ENCODE data around the gene RPRD1B.

The RPRD1B gene

DNA sequence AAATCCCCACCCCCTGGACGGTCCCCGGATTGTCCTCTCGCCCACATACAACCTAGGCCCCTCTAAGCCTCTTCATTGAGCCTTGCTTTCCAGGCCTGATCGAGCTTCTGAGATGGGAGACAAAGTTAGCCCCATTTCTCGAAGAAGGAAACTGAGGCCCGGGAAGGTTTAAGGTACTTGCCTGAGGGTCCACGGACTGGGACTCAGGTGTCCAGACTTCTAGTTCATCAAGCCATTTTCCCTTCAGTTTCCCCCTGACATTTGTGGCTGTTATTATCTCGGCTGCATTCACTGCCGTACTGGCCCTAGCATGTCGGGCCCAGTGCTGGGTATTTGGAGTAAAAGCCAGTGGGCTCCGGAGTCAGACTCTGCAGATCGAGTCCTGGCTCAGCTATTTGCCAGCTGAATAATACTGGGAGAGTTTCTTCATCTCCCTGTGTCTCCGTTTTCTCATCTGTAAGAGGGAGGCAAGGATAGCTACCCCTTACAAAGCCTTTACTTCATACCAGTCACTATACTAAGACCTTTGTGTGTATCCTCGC is 633 bp downstream of the RPRD1B start:
- no peak for DNase-seq (ENCODE audit: insufficient read length, low spot score)
- no peak for FAIRE-seq

DNA sequence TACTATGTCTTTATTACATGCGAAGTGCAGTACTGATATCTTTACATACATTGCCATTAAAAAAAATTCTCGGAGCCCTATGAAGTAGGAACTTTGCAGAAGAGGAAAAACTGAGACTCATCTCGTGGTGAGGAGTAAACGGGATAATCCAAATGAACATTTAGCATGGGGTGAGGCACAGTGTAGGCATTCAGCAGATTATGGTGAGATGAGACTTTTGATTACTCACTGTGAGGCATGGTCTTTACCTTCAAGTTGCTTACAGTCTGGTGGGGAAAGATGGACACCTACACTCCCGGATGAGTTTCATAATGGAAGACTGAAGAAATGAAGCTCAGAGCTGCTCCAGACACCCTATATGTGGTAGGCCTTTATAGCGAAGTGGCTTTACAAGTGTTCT is 1.4 kb downstream of the RPRD1B start:
- peak; percentile 20 for FAIRE-seq
- DNase-seq (ENCODE audit: insufficient read length, low spot score), result no peak

DNA sequence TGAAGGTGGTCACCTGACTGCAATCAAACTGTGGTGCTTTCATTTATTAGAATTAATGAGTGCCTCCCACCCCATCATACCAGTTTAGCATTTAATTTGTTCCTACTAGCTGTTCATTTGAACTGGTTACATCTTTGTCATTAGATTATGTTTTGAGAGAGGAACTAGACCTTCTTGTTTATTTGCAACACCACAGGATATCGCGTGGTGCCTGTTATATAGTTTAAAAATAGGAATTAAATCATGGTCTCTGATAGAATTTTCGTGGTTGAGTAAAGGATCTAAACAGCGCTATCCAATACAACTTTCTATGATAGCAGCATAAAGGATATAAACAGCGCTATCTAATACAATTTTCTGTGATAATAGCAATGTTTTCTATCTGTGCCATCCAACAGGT is 2.8 kb downstream of the RPRD1B start:
- DNase-seq (ENCODE audit: insufficient read length, low spot score), result no peak
- FAIRE-seq, result no peak

DNA sequence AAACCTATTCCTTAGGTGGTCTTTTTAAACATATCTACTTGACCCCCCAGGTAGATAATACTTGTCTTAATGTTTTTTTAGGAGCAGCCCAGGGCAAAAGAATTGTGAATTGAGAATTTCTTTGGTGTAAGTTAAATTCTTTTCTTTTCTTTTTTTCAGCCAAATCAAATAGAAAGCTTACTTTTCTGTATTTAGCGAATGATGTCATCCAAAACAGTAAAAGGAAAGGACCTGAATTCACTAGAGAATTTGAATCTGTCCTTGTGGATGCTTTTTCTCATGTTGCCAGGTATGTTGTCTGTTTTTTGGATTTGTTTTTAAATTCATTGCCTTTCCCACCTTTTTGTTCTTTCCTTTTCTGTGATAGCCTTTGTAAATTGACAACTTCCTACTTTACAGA is 6.7 kb downstream of the RPRD1B start:
- DNase-seq (ENCODE audit: insufficient read length, low spot score) (no peak), FAIRE-seq (no peak)

DNA sequence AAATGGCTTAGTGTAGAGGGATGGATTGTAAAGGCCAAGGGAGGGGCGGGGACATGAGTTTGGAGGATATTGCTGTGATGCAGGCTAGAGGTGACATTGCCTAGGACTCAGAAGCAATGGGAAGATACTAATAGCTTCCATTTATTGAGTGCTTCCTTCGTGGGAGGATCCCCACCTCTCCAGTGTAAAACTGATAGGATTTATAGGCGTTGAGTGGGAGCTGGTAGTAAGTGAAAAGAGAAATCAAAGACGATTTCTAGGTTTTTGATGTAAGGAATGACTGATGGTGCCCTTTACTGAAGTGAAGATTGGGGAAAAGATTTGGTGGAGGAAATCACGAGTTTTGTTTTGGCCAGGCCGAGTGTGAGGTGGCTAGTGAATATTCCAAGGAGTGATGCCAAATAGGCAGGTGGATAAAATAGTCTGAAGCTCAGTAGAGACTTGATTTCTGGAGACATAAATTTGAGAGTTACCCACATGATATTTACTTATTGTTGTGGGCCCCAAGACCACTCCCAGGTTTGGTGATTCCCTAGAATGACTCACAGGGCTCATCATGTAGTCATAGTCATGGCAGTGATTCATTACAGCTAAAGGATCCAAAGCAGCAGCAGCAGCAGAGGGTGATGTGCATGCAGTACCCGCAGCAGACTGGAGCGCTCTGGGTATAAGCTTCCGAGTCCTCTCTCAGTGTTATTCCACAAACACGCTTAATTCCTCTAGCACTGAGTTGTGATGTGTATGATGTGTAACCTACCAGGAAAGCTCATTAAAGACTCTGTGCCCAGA is 10.2 kb downstream of the RPRD1B start:
- peak; percentile 90 for FAIRE-seq
- peak; percentile 90 for DNase-seq (ENCODE audit: insufficient read length, low spot score)

DNA sequence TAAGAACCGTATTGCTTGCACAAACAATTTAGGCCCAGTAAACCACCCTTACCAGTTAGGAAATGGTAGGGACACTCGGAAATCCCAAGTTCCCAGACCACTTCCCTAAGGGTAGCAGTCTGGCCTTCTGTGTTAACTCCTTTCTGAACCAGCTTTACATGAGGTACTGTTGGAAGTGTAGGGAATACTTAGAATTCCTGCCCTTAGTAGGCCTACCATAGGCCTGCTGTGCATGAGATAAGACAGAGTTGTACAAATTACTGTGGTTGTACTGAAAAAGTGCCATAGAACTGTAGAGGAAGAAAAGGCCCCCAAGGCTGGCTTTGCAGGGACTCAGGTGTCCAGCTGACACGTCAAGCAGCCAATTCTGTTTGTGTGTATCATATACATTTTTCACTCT is 11.1 kb downstream of the RPRD1B start:
- DNase-seq (ENCODE audit: insufficient read length, low spot score) (no peak), FAIRE-seq (no peak)

DNA sequence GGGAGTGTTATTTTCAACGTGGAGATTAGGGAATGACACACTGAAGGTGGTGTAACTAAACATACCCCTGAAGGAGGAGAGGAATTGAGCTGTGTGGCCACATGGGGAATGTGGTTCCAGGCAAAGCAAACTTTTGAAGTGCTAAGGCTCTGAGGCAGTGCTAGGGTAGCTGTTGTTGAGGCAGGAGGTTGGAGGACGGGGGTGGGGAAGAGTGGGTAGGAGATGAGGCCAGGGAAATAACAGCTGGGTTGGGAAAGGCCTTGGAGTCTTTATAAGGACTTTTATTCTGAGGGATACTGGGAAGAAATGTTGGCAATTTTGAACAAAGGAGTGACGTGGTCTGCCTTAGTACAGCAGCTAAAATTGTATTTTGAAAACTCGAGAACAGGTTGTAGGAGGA is 13.0 kb downstream of the RPRD1B start:
- no peak for FAIRE-seq
- no peak for DNase-seq (ENCODE audit: insufficient read length, low spot score)

DNA sequence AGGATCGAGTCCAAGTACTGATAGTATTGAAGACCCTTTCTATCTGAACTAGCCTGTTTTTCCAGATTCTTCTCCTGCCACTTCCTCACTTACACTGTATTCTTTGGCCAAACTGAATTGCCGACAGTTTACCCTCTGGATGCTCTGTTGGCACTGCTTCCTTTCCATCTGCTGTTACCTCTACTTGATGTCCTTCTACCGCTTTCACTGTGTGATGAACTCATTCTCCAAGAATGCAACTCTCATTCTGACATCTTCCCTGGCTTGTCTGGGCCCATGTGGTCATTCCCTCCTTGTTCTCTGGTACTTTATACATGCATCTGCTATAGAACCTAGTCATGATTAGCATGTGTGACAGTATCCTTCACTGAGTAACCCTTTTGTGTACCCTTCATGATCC is 16.3 kb downstream of the RPRD1B start:
- FAIRE-seq (peak; percentile 98), DNase-seq (ENCODE audit: insufficient read length, low spot score) (peak; percentile 84)

DNA sequence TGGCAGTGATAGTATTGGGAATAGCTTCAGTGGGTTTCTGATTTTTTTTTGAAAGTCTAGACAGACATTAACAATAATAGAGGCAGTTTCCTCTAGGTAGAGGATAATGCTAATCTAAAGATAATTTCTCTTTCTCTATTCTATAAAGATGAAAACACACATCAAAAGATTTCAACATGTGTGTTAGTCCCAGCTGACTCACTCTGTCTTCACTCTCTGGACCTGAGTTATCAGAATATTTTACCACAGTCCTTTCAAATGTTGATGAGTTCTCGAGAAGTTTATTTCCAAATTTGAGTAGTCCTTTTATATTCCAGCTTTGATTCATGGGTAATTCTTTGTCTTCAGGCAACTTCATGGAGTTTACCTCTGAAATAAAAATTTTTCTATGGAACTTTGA is 17.1 kb downstream of the RPRD1B start:
- DNase-seq (ENCODE audit: insufficient read length, low spot score) (no peak), FAIRE-seq (no peak)

DNA sequence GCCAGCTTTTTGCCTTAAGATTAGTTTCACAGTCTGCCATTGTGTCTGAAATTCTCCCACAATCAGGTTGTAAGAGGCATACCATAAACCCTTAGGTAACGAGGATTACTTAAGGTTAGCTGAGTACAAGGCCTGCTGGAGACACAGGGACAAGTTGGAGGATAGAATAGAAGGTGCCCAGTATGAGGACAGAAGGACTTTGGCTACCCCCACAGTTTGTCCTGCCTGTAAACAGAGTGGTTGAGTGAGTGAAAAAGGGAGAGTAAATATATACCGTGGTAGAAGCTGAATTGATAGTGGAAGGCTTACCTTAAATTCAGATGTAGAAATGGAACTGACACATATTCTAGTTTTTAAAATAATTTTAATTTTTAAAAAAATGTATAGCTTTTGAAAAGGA is 19.3 kb downstream of the RPRD1B start:
- DNase-seq (ENCODE audit: insufficient read length, low spot score), result no peak
- FAIRE-seq, result peak; percentile 59

DNA sequence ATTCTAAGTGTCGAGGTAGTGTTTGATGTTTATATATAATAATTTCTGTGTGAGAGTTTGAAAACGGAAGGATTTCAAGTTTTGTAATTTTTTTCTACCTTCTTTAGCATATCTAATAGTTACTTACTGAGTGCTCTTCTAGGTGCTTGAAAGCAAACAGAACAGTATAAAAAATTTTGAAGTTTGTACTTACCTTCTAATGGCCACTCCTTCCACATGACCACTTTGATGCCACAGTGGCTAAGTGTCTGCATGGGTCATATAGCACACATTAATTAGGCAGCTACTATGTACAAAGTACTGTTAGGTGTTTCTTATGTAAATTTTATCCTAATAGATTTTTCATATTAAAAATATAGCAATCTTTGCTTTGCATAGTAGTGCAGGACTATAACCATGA is 21.1 kb downstream of the RPRD1B start:
- DNase-seq (ENCODE audit: insufficient read length, low spot score) (no peak), FAIRE-seq (no peak)

DNA sequence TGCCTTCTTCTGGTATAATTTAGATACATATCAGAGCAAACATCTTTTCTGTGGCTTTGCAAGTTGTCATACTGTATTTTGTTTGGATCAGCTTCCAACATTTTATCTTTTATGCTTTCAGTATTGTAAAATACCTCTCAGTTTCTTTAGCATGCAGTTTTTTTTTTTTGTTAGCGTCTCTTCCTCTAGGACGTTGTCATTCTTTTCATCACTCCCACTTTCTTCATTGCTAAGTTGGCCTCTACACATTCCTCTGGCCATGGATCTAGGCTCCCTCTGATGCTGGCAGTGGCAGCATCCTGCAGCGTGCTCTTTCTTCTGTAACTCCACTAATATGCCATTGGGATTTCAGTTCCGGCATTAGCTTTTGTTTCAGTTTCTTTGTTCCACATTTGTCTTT is 21.7 kb downstream of the RPRD1B start:
- DNase-seq (ENCODE audit: insufficient read length, low spot score) (no peak), FAIRE-seq (no peak)

DNA sequence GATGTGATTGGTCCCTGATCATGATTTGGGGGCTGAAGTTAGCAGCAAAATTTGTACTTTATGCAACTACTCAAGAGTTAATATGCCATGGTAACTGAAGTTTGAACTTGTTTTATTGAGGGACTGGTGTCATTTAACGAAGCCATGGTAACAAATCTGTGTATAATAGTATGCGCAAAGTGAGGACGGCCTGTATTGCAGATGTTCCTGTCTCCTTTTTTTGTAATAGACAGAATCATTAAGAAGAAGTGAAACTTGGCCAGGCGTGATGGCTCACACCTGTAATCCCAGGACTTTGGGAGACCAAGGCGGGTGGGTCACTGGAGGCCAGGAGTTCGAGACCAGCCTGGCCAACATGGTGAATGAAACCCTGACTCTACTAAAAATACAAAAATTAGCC is 22.3 kb downstream of the RPRD1B start:
- no peak for FAIRE-seq
- DNase-seq (ENCODE audit: insufficient read length, low spot score), result no peak

DNA sequence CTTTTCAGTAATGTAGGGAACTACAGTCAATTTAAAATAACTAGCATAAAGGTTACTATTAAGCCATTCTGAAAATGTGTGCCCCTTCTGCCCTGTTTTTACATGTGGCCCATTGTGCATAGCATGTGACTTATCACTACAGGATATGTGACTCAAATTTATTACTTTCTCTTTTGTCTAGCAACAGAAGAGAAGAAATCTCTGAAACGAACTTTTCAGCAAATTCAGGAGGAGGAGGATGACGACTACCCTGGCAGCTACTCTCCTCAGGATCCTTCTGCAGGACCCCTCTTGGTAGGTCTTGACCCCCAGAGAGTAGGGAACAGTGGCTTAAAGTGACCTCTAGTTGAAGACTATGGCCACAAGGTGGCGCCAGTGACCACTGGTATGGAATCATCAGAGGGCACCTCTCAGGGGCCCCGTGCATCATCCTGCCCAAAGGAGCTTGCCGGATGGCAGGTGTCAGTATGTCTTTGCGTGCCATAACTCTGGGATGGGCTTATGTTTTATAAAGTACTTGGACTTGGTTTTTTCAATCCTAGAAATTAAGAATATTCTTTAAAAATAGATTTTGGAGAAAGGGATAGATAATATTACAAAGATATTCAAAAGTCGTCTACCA is 23.9 kb downstream of the RPRD1B start:
- FAIRE-seq (peak; percentile 93), DNase-seq (ENCODE audit: insufficient read length, low spot score) (peak; percentile 92)

DNA sequence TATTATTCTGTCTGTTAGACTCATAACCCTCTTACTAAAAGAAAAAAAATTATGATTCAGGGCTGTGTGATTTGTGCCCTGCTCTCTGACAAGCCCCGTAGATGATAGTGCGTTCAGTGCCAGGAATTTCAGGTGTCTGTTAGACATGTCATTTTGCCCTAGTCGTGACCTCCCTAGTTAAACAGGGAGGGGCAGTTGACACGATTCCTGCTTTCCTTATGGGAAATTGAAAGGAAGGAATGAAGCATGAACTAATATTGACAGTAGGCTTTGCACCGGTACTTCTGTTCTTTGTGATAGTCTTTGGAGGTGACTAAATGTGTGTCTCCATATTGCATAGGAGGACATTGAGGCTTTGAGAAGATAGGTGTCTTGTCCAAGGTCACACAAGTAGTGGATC is 26.3 kb downstream of the RPRD1B start:
- FAIRE-seq (no peak), DNase-seq (ENCODE audit: insufficient read length, low spot score) (no peak)

DNA sequence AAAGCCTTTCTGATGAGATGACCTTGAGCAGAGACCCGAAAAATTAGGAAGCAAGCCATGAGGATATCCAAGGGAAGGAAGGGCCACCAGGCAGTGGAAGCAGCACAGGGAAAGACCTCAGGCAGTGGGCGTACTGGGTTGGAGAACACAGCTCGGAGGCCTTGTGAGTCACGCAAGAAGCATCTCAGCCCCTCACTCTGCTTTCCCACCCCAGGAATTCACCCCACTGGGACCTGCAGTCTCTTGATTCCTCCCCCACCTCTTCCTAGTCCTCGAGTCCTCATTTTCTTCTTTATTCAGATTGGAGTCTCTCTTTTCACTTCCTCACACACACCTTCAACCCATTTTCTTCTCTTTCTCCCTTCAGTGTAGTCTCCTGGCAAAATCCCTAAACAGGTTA is 27.0 kb downstream of the RPRD1B start:
- DNase-seq (ENCODE audit: insufficient read length, low spot score) (peak; percentile 35), FAIRE-seq (peak; percentile 87)

DNA sequence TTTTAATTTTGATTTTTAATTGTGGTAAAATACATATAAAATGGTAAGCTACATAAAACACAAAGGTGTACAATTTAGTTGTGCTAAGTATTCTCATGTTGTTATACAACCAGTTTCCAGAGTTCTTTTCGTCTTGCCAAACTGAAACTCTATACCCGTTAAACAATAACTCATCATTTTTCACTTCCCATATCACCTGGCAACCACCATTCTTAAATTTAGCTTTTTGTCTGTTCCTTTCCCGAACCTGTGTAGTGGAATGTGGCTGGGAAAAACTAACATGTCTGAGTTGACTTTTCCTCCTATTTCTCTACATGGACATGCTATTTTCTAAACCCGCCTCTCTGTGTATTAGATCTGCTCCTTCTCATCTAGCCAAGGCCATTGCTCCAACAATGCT is 27.6 kb downstream of the RPRD1B start:
- FAIRE-seq (no peak), DNase-seq (ENCODE audit: insufficient read length, low spot score) (no peak)

DNA sequence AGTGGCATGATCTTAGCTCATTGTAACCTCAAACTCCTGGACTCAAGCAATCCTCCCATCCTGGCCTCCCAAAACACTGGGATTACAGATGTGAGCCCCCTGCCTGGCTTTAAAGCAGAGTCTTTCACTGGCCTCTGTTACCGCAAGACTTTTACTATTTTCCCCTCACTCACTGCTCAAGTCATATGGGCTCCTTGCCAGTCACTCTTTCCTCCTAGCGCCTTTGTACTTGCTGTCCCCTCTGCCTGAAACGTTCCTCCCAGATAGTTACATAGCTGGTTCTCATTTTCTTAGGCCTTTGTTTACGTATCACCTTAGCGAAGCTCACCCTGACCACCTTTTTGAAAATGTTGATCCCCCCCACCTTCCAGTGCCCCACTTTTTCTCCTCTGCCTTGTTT is 29.3 kb downstream of the RPRD1B start:
- FAIRE-seq (no peak), DNase-seq (ENCODE audit: insufficient read length, low spot score) (no peak)

DNA sequence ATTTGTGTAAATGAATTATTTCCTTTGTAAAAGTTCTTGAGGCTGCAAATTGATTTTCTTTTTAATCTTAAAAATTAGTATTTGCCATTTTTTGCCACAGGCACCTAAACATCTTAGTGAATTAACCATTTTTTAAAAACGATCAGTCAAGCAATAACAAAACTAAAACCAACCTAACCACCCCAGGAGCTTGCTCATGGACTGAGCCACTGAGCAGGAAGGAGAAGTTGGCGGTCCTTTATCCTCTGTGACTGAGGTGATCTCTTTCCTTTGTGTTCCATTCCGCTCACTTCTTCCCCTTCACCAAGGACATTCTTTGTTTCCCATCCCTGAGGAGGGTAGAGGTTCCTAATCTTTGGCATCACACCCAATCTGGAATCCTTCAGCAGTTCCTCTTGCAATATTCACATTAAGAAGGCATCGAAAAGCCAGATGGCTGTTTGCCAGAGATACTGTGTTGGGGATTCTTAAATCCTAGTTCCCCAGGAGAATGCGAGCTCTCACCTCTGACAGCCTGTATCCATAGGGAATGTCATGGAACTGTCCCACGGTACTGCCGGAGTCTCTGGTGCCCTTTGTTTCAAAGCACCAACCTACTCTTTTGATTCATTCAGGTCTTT is 30.5 kb downstream of the RPRD1B start:
- FAIRE-seq (no peak), DNase-seq (ENCODE audit: insufficient read length, low spot score) (no peak)

DNA sequence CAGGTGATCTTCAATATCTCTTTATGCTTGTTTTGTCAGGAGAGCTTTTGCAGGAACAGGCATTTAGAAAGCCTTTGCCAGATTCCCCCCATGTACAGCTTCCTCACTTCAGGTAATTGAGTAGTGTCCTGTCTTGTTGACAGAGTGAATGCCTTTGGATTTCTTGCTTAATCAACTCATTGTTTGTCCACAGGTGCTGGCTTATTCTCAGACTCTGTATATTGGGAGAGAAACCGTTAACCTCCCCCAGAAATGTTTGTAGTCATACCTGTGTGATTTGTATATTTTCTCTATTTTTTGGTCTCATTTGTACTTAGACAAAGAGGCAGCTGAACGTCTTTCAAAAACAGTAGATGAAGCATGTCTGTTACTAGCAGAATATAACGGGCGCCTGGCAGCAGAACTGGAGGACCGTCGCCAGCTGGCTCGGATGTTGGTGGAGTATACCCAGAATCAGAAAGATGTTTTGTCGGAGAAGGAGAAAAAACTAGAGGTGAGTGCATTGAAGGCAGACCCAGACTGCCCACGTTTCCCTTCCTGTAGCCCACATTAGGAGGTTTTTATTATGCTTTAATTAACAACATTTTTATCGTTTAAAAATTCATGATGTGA is 32.3 kb downstream of the RPRD1B start:
- FAIRE-seq (no peak), DNase-seq (ENCODE audit: insufficient read length, low spot score) (no peak)

DNA sequence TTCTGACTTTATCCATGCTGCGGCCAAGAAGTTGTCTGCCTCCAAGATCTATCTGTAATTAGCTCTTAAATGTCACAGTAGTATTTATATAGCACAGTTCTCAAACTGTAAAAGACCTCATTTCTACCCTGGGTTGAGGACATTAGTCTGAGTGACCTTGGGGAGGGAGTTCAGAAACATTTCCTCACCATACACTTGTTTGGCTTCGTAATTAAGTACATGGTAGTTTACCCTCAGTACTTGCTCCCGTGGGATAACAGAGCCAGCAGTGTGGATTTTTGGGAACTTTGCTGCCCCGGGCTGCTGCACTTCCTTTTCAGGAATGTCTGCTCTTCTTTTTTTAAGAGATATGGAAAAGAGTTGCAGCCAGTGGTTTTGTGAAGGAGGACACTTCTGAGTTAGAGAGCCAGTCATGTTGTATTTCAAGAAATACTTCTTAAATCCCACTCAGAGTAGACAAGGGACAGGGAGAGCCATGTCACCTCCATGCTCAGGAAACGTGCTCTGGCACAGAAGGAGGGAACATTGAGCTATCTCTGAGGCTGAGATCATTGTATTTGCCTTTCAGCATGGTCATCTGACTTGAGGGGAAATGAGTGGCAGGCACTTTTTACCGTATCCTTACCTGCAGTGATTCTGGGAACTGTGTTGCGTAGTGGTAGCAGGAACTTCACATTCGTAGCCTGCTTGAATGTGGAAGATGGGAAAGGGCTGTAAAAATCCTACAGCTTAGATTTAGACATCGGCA is 33.6 kb downstream of the RPRD1B start:
- FAIRE-seq (peak; percentile 46), DNase-seq (ENCODE audit: insufficient read length, low spot score) (no peak)

Measured in HTR-8/SVneo (cell line).